Measurements from ENCODE around the gene PLAU. TPM values are rescaled to one million over a fixed set of nuclear protein-coding genes. Genes with fewer than 3 reads are reported as not detected.
"Not testable (repeated sequence)": the region's sequence is repeated elsewhere in the genome, so short reads cannot be mapped to it uniquely, and the experiment has no call there.

The PLAU gene
- total RNA-seq, 2 donors from 2014 or later = 0.37 to 0.67 TPM

DNA sequence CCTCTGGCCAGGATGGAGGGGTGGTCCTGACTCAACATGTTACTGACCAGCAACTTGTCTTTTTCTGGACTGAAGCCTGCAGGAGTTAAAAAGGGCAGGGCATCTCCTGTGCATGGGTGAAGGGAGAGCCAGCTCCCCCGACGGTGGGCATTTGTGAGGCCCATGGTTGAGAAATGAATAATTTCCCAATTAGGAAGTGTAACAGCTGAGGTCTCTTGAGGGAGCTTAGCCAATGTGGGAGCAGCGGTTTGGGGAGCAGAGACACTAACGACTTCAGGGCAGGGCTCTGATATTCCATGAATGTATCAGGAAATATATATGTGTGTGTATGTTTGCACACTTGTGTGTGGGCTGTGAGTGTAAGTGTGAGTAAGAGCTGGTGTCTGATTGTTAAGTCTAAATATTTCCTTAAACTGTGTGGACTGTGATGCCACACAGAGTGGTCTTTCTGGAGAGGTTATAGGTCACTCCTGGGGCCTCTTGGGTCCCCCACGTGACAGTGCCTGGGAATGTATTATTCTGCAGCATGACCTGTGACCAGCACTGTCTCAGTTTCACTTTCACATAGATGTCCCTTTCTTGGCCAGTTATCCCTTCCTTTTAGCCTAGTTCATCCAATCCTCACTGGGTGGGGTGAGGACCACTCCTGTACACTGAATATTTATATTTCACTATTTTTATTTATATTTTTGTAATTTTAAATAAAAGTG is 6.0 kb downstream of the PLAU start:
- H3K9me3 Mint-ChIP-seq = no peaks in the 10 kb centered on the region
- H3K4me3 Mint-ChIP-seq = no peak overlapping the region
- no peak overlapping the region for H3K27ac Mint-ChIP-seq
- no peaks in the 10 kb centered on the region for H3K36me3 Mint-ChIP-seq (ENCODE audit: low read depth)
- H3K4me1 Mint-ChIP-seq = peaks cover 7% of the 10 kb centered on the region
- peaks cover 4% of the 10 kb centered on the region for H3K27me3 Mint-ChIP-seq
- ATAC-seq (replicated peaks) = no peak

DNA sequence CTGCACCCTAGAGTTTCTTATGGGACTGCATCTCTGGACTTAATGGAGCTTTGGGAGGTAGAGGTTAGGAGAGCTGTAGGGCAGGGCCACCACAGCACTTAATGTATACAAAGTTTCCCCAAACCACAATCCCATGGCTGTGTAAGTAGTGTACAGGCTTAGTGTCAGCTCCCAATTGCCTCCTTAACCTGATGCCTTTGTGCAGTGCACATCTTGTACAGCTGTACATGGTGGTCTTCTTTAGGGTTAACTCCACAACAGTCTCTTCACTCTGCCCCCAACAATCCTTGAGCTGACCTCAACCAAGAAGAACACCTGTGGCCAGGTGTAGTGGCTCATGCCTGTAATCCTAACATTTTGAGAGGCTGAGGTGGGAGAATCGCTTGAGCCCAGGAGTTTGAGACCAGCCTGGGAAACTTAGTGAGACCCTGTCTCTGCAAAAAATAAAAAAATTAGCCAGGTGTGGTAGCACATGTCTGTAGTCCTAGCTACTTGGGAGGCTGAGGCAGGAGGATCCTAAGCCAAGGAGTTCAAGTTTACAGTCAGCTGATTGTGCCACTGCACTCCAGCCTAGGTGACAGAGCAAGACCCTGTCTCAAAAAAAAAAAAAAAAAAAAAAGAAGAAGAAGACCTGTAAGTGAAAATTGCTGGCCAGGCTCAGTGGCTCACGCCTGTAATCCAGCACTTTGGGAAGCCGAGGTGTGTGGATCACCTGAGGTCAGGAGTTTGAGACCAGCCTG is 6.8 kb downstream of the PLAU start:
- Mint-ChIP-seq H3K27me3 (peaks cover 4% of the 10 kb centered on the region), H3K27ac (no peak overlapping the region), H3K36me3 (ENCODE audit: low read depth) (no peaks in the 10 kb centered on the region), H3K9me3 (no peaks in the 10 kb centered on the region), H3K4me3 (no peak overlapping the region), H3K4me1 (peaks cover 14% of the 10 kb centered on the region)
- no peak for ATAC-seq (replicated peaks)

DNA sequence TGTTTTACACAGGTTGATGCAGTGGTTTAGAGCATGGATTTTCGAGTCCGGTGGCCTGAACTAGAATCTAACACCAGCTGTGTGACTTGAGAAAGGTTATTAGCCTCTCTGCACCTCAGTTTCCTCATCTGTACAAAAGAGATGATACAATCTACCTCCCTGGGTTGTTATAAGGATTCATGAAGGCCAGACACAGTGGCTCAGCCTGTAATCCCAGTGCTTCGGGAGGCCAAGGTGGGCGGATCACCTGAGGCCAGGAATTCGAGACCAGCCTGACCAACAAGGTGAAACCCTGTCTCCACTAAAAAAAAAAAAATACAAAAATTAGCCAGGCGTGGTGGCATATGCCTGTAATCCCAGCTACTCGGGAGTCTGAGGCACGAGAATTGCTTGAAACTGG is 8.5 kb downstream of the PLAU start:
- H3K27me3 Mint-ChIP-seq; H3K4me3 Mint-ChIP-seq; ATAC-seq (replicated peaks); H3K36me3 Mint-ChIP-seq (ENCODE audit: low read depth); H3K27ac Mint-ChIP-seq; H3K9me3 Mint-ChIP-seq: not testable (repeated sequence)
- H3K4me1 Mint-ChIP-seq = peaks cover 18% of the 10 kb centered on the region

DNA sequence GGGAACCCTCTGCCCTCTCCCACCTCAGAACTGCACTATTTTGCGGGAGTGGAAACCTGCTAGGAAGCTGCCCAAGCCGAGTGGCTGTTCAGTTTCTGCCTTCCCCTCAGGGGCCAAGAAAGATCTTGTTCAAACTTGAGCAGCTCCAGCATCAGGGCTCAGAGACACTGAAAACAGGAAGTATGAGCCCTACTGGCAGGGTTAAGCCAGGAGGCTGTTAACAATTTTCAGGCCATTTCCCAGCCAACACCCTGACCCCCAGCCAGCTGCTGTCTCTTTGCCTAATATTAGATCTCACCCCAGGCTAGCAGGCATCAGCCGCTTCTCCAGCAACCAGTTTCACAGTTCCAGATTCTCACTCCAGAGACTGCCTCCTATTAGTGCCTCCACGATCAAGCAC is 9.2 kb downstream of the PLAU start:
- ATAC-seq (replicated peaks) = no peak

DNA sequence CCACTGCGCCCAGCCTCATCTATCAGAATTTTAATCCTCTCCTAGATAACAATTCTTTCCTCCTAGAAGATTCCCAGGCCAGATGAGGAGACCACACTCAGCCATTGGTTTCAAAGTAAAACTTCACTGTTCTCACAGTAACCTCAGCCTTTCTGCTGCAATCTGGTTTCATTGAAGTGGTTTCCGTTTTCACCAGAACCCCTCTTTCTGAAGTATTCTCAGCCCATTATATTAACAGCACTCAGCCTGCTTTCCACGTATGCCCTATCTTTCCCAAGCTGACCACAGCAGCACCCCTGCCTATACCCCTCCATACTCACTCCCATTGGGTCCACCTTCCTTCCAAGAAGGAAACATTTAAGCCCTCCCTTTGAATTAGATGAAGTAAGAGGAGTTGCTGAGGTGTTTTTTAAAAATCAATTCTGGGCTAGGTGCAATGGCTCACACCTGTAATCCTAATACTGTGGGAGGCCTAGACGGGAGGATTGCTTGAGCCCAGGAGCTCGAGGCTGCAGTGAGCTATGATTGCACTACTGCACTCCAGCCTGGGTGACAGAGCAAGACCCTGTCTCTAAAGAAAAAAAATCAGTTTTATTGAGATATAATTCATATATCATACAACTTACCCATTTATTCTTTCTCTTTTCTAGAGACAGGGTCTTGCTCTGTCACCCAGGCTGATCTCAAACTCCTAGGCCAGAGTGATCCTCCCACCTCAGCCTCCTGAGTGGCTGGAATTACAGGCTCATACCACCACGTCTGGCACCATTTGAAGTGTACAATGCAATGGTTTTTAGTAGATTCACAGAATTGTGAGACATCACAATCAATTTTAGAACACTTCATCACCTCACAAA is 11.3 kb downstream of the PLAU start:
- ATAC-seq (replicated peaks) = peak; percentile 82
- H3K36me3 Mint-ChIP-seq (ENCODE audit: low read depth) = no peaks in the 10 kb centered on the region
- peak overlapping the region; percentile 60 for H3K4me3 Mint-ChIP-seq
- peaks cover 5% of the 10 kb centered on the region for H3K27me3 Mint-ChIP-seq
- no peaks in the 10 kb centered on the region for H3K9me3 Mint-ChIP-seq
- peaks cover 13% of the 10 kb centered on the region for H3K4me1 Mint-ChIP-seq
- no peak overlapping the region for H3K27ac Mint-ChIP-seq

More for the DNA sequence above, 9.2 kb downstream of the PLAU start:
- Mint-ChIP-seq H3K27me3 (no peaks in the 10 kb centered on the region), H3K4me3 (no peak overlapping the region), H3K9me3 (no peaks in the 10 kb centered on the region), H3K36me3 (ENCODE audit: low read depth) (no peaks in the 10 kb centered on the region), H3K4me1 (peaks cover 18% of the 10 kb centered on the region), H3K27ac (no peak overlapping the region)

DNA sequence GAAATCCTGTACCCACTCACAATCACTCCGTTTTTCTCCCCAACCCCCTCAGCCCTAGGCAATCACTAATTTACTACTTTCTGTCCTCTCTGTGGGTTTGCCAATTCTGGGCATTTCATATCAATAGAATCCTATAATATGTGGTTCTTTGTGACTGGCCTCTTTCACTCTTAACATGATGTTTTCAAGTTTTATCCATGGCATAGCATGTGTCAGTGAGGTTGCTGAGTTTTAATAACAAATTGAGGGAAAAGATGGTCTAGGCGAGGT is 11.9 kb downstream of the PLAU start:
- Mint-ChIP-seq H3K27ac (no peak overlapping the region), H3K9me3 (no peaks in the 10 kb centered on the region), H3K4me3 (peak overlapping the region; percentile 60), H3K36me3 (ENCODE audit: low read depth) (no peaks in the 10 kb centered on the region), H3K27me3 (peaks cover 5% of the 10 kb centered on the region), H3K4me1 (peaks cover 13% of the 10 kb centered on the region)
- ATAC-seq (replicated peaks) = peak; percentile 70

DNA sequence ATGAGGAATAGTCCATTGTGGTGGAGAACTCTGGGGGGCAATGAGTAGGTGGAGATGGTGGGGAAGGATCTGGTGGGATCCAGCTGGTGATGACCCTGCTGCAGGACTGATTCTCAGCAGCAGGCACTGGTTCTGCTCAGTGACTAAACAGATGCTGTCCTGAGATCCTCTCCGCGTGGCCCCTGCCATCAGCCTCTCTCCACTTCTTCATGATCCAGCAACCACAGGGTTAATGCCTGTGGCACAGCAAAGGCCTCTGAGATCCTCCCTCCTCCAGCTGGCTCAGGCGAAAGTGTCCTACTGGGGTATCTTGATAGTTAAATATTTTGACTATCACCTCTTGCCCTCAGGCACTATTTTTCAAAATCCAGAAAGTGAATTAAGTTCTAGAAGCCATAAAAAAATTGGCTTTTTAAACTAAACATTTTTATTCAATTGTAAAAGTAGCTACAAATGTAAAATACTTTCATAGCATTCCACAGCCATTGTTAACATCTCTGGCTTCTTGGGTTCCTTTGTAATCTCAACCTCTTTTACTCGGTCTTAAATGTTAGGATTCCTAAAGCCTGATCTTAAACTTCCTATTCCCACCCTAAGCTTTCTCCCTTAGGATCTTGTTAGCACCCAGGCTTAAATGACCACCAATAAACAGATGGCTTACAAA is 13.1 kb downstream of the PLAU start:
- H3K27me3 Mint-ChIP-seq = peaks cover 5% of the 10 kb centered on the region
- H3K36me3 Mint-ChIP-seq (ENCODE audit: low read depth) = no peaks in the 10 kb centered on the region
- no peak overlapping the region for H3K4me3 Mint-ChIP-seq
- H3K4me1 Mint-ChIP-seq = peaks cover 13% of the 10 kb centered on the region
- no peaks in the 10 kb centered on the region for H3K9me3 Mint-ChIP-seq
- no peak overlapping the region for H3K27ac Mint-ChIP-seq
- ATAC-seq (replicated peaks) = no peak

DNA sequence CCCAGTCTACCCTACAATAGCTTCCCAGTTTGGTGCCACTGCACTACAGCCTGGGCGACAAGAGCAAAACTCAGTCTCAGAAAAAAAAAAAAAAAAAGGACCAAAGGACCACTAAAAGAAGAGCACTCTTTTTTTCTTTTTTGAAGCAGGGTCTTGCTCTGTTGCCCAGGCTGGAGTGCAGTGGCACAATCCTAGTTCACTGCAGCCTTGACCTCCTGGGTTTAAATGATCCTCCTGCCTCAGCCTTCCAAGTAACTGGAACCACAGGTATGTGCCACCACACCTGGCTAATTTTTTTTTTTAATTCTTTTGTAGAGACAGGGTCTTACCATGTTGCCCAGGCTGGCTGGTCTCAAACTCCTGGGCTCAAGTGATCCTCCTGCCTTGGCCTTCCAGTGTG is 14.0 kb downstream of the PLAU start:
- Mint-ChIP-seq H3K9me3 (no peaks in the 10 kb centered on the region), H3K4me3 (no peak overlapping the region)
- no peak for ATAC-seq (replicated peaks)

DNA sequence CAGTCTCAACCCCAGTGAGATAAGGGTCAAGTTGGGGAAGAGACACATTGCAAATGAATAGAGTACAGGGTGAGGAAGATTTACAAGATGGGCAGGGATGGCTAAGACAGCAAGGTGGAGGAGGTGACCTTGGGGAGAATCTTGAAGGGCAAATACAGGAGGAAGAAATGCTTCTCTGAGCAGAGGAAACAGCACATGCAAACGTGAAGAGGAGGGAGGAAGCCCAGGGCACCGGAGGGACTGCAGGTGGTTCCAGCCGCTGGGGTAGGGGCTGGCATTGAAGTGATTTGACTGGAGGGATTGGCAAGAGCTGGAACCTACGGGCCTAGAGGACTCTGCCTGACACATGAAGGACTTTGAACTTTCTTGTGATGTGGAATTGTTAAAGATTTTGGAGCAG is 14.6 kb downstream of the PLAU start:
- H3K27ac Mint-ChIP-seq = no peak overlapping the region
- H3K36me3 Mint-ChIP-seq (ENCODE audit: low read depth) = no peaks in the 10 kb centered on the region
- no peak overlapping the region for H3K4me3 Mint-ChIP-seq
- H3K9me3 Mint-ChIP-seq = no peaks in the 10 kb centered on the region
- no peak for ATAC-seq (replicated peaks)
- H3K27me3 Mint-ChIP-seq = peaks cover 5% of the 10 kb centered on the region
- peaks cover 13% of the 10 kb centered on the region for H3K4me1 Mint-ChIP-seq

More for the DNA sequence above, 14.0 kb downstream of the PLAU start:
- Mint-ChIP-seq H3K27me3 (peaks cover 5% of the 10 kb centered on the region), H3K4me1 (peaks cover 13% of the 10 kb centered on the region), H3K27ac (no peak overlapping the region), H3K36me3 (ENCODE audit: low read depth) (no peaks in the 10 kb centered on the region)

DNA sequence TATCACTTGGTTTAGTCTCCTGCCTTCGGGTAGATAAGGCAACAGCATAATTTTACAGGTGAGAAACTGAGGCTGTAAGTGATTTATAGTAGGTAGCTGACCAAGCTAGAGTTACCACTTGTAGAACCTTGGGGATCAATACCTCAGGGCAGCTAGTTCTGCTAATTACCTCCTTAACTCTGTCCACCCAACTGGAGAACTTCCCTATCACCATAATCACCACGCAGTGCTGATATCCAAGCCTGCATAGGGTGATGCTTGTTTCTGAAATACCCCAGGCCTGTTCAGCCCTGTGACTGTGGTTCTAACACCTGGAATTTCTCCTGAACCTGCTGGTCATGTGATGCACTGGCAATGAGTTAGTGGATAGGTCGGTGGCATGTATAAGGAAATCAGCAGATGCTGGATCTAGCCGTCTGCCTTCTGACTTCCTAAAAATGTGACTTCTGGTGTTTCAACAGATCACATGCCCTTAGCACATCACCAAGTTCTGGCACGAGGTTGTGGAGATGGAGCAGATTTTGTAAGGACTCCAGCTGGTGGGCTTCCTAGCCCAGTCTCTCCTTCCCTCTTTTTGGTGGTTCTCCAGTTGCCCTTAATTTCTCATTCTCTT is 15.3 kb downstream of the PLAU start:
- Mint-ChIP-seq H3K36me3 (ENCODE audit: low read depth) (no peaks in the 10 kb centered on the region), H3K4me1 (peaks cover 13% of the 10 kb centered on the region), H3K27ac (no peak overlapping the region), H3K9me3 (no peaks in the 10 kb centered on the region), H3K27me3 (peaks cover 5% of the 10 kb centered on the region), H3K4me3 (no peak overlapping the region)
- ATAC-seq (replicated peaks) = no peak

DNA sequence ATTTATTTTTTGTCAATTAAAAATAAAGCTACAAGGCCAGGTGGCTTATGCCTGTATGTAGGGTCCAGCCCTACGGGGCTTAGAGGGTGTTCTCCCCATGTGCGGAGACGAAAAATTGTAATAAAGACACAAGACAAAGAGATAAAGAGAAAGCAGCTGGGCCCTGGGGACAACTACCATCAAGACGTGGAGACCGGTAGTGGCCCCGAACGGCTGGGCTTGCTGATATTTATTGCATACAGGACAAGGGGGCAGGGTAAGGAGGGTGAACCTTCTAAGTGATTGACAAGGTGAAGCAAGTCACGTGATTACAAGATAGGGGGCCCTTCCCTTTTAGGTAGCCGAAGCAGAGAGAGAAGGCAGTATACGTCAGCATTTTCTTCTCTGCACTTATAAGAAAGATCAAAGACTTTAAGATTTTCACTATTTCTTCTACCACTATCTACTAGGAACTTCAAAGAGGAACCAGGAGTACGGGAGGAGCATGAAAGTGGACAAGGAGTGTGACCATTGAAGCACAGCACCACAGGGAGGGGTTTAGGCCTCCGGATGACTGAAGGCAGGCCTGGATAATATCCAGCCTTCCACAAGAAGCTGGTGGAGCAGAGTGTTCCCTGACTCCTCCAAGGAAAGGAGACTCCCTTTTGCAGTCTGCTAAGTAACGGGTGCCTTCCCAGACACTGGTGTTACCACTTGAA is 19.8 kb downstream of the PLAU start:
- not testable (repeated sequence) for ATAC-seq (replicated peaks); H3K4me3 Mint-ChIP-seq; H3K27ac Mint-ChIP-seq; H3K36me3 Mint-ChIP-seq (ENCODE audit: low read depth); H3K9me3 Mint-ChIP-seq; H3K27me3 Mint-ChIP-seq
- H3K4me1 Mint-ChIP-seq = peaks cover 14% of the 10 kb centered on the region

DNA sequence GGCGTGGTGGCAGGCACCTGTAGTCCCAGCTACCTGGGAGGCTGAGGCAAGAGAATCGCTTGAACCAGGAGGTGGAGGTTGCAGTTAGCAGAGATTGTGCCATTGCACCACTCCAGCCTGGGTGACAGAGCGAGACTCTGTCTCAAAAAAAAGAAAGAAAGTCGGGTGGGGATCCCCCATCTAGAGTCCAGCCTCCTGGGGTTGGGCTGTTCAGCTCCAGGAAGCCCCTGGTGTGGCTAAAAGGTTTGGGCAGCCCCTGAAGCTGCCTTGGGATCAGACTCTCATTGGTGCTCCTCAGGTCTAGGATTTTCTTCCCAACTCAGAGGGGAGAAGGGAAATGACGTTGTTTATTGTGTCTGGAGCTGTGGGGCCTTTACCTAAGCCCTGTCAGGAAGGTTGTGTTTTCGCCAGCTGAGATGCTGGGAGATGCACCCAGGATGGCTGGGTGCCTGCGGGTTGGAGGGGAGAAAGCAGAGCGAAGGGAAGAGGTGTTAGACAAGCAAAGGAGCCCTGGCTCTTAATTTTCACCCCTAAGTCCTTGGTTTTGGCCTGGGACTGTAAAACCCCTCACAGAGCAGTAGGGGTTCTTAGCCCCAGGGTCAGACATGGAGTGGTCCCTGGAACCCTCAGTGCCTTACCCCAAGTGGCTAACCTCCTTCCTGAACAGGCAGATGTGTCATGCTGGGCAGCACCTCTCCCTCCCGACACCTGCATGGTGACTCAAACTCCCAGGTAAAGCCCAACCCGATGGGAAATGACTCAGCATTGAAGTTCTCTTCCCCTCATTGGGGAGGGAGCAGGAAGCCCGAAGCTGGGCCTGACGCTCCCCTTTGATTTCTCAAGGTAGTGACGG is 21.1 kb downstream of the PLAU start:
- H3K4me3 Mint-ChIP-seq = peak overlapping the region; percentile 55
- peak; percentile 97 for ATAC-seq (replicated peaks)
- H3K36me3 Mint-ChIP-seq (ENCODE audit: low read depth) = no peaks in the 10 kb centered on the region
- H3K27ac Mint-ChIP-seq = peak overlapping the region; percentile 62
- no peaks in the 10 kb centered on the region for H3K27me3 Mint-ChIP-seq
- no peaks in the 10 kb centered on the region for H3K9me3 Mint-ChIP-seq
- peaks cover 14% of the 10 kb centered on the region for H3K4me1 Mint-ChIP-seq

DNA sequence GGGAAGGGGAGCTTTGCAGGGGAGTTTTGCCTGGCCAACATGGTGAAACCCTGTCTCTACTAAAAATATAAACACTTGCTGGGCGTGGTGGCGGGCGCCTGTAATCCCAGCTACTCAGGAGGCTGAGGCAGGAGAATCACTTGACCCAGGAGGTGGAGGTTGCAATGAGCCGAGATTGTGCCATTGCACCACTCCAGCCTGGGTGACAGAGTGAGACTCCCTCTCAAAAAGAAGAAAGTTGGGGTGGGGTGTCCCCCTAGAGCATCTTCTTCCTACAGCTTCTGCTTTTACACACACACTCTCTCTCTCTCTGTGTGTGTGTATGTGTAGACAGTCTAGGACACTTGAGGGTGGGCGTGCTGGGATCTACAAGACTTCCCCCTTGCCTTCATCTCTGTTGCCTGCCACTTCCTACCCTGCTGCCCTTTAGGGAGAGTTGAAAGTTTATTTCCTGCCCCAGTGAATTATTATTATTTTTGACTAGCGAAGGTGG is 21.7 kb downstream of the PLAU start:
- Mint-ChIP-seq H3K27me3 (no peaks in the 10 kb centered on the region), H3K36me3 (ENCODE audit: low read depth) (no peaks in the 10 kb centered on the region), H3K9me3 (no peaks in the 10 kb centered on the region), H3K4me1 (peaks cover 14% of the 10 kb centered on the region), H3K27ac (peak overlapping the region; percentile 62), H3K4me3 (peak overlapping the region; percentile 55)
- peak; percentile 49 for ATAC-seq (replicated peaks)
